Testis (tissue), 2 donors: ENCODE results near the gene DHX35.

ENCODE experiments used
- CTCF ChIP-seq, 3 experiments: fragments of 450-650 bp in 2 of 3; fragments of 200-600 bp in 1 of 3; sonication (generic) in 1 of 3; IDR thresholded peaks; one replicate each; pipeline ENCODE4 v1.5.1; 2016 to 2019; ENCODE audit warnings: antibody characterized with exemption in 3 of 3, mild to moderate bottlenecking in 2 of 3, moderate library complexity in 1 of 3
- POLR2A ChIP-seq: fragments of 450-650 bp; IDR thresholded peaks from one replicate; pipeline ENCODE4 v1.6.1; 2017; ENCODE audit warnings: antibody characterized with exemption, mild to moderate bottlenecking, moderate library complexity

GRCh38 chr20:38995536-38996044, 33.4 kb downstream of the DHX35 start:
- no peak for TF ChIP-seq CTCF (IDR thresholded peaks at IDR 0.05)
- no peak for TF ChIP-seq POLR2A
